Neural cell (in vitro differentiated cells): ENCODE measurements around the gene RNLS. TPM values are rescaled to one million over a fixed set of nuclear protein-coding genes. Genes with fewer than 3 reads are reported as not detected.

Experiments
- H2AFZ ChIP-seq: fragments of 200-600, 300-800 bp; sonication (generic), shearing (Covaris generic); 2 replicates; pipeline ENCODE4 v1.6.0; 2014; ENCODE audit warnings: low read depth, mild to moderate bottlenecking, antibody characterized with exemption, low read length, moderate library complexity
- H3F3A ChIP-seq: fragments of 200-600 bp; shearing (Covaris generic); 2 replicates; pipeline ENCODE4 v1.6.1; 2016; ENCODE audit warnings: mild to moderate bottlenecking, moderate library complexity, mixed read lengths, antibody characterized with exemption, low read length; ENCODE audit not compliant: insufficient read depth, poor library complexity, severe bottlenecking
- H3K27ac ChIP-seq: fragments of 200-600, 300-800 bp; sonication (generic), shearing (Covaris generic); 2 replicates; pipeline ENCODE4 v1.5.1; 2014; ENCODE audit warnings: mild to moderate bottlenecking, low read length, moderate library complexity
- H3K27me3 ChIP-seq: fragments of 300-800, 200-600 bp; sonication (generic), shearing (Covaris generic); 2 replicates; pipeline ENCODE4 v1.6.0; 2014; ENCODE audit warnings: mild to moderate bottlenecking, low read depth, low read length, moderate library complexity; ENCODE audit not compliant: insufficient read depth
- H3K36me3 ChIP-seq: fragments of 300-800, 200-600 bp; sonication (generic), shearing (Covaris generic); 2 replicates; pipeline ENCODE4 v1.5.1; 2014; ENCODE audit warnings: mild to moderate bottlenecking, antibody characterized with exemption, low read length, moderate library complexity; ENCODE audit not compliant: insufficient read depth
- H3K4me2 ChIP-seq: fragments of 300-800, 200-600 bp; sonication (generic), shearing (Covaris generic); 2 replicates; pipeline ENCODE4 v1.6.0; 2014; ENCODE audit warnings: mild to moderate bottlenecking, low read length
- H3K4me3 ChIP-seq: fragments of 300-800, 200-600 bp; sonication (generic), shearing (Covaris generic); 2 replicates; pipeline ENCODE4 v1.5.1; 2014; ENCODE audit warnings: mild to moderate bottlenecking, low read length, moderate library complexity
- H3K79me2 ChIP-seq: fragments of 200-600 bp; shearing (Covaris generic); replicated peaks from 2 replicates; pipeline ENCODE4 v1.6.0; 2014; ENCODE audit warnings: mild to moderate bottlenecking, low read length, moderate library complexity; ENCODE audit not compliant: insufficient read depth
- H3K9ac ChIP-seq: fragments of 300-800, 200-600 bp; sonication (generic), shearing (Covaris generic); 2 replicates; pipeline ENCODE4 v1.6.1; 2016; ENCODE audit warnings: mild to moderate bottlenecking, low read length, mixed read lengths
- H3K9me2 ChIP-seq: fragments of 200-600 bp; shearing (Covaris generic); 2 replicates; pipeline ENCODE4 v1.6.1; 2016; ENCODE audit warnings: mild to moderate bottlenecking, low read length, mixed read lengths; ENCODE audit not compliant: insufficient read depth
- H3K9me3 ChIP-seq: fragments of 200-600, 300-800 bp; sonication (generic), shearing (Covaris generic); 2 replicates; pipeline ENCODE4 v1.6.1; 2016; ENCODE audit warnings: mild to moderate bottlenecking, mixed run types, low read length, moderate library complexity, mixed read lengths
- H4K20me1 ChIP-seq: fragments of 200-600 bp; shearing (Covaris generic); 2 replicates; pipeline ENCODE4 v1.6.1; 2016; ENCODE audit warnings: mild to moderate bottlenecking, mixed run types; ENCODE audit not compliant: insufficient read depth
- CTCF ChIP-seq: fragments of 450-650 bp; IDR thresholded peaks from 2 replicates; pipeline ENCODE4 v1.5.1; 2014; ENCODE audit warnings: antibody characterized with exemption, mild to moderate bottlenecking, moderate library complexity; ENCODE audit not compliant: poor library complexity, severe bottlenecking
- EP300 ChIP-seq: fragments of 450-650 bp; conservative IDR thresholded peaks from 2 replicates; pipeline ENCODE4 v1.6.1; 2014; ENCODE audit warnings: antibody characterized with exemption, mild to moderate bottlenecking, moderate library complexity; ENCODE audit not compliant: poor library complexity, severe bottlenecking
- EZH2 ChIP-seq: fragments of 200-600, 300-800 bp; shearing (Covaris generic), sonication (generic); IDR thresholded peaks from 2 replicates; pipeline ENCODE4 v1.6.1; 2014; ENCODE audit warnings: antibody characterized with exemption, low read length, borderline replicate concordance, mild to moderate bottlenecking; ENCODE audit not compliant: insufficient read depth, poor library complexity, severe bottlenecking
- MXI1 ChIP-seq: fragments of 450-650 bp; conservative IDR thresholded peaks from 2 replicates; pipeline ENCODE4 v1.6.1; 2014; ENCODE audit warnings: antibody characterized with exemption, mild to moderate bottlenecking; ENCODE audit not compliant: poor library complexity, severe bottlenecking
- POLR2AphosphoS5 ChIP-seq: IDR thresholded peaks from 2 replicates; pipeline ENCODE4 v1.6.1; 2012
- RAD21 ChIP-seq: fragments of 450-650 bp; conservative IDR thresholded peaks from 2 replicates; pipeline ENCODE4 v1.6.1; 2014; ENCODE audit warnings: antibody characterized with exemption, mild to moderate bottlenecking, moderate library complexity
- REST ChIP-seq: IDR thresholded peaks from 2 replicates; pipeline ENCODE4 v1.6.1; 2012; ENCODE audit warnings: borderline replicate concordance
- SMC3 ChIP-seq: fragments of 450-650 bp; conservative IDR thresholded peaks from 2 replicates; pipeline ENCODE4 v1.6.1; 2014; ENCODE audit warnings: antibody characterized with exemption, mild to moderate bottlenecking, moderate library complexity; ENCODE audit not compliant: poor library complexity
- TAF1 ChIP-seq: IDR thresholded peaks from 2 replicates; pipeline ENCODE4 v1.6.1; 2012; ENCODE audit warnings: low read depth
- polyA plus RNA-seq: library from polyadenylated mRNA; depleted of rRNA; stranded (reverse); fragments of >200 nt; gene quantifications from 2 replicates; pipeline ENCODE4 v1.2.3, GENCODE V29; 2014

Gene RNLS
- polyA plus RNA-seq, 1 donor from 2014 or later: 0.20 TPM

- no peaks in the 10 kb centered on the region for H4K20me1 ChIP-seq
- no peak overlapping the region for H3K4me2 ChIP-seq
- no peak overlapping the region for H3K9ac ChIP-seq
- no peaks in the 10 kb centered on the region for H3K9me2 ChIP-seq
- H3K4me3 ChIP-seq: no peak overlapping the region
- no peak overlapping the region for H2AFZ ChIP-seq
- H3K36me3 ChIP-seq: no peaks in the 10 kb centered on the region
- no peak overlapping the region for H3K27ac ChIP-seq
- no peaks in the 10 kb centered on the region for H3K9me3 ChIP-seq
- H3K79me2 ChIP-seq: no peaks in the 10 kb centered on the region
- H3F3A ChIP-seq: no peaks in the 10 kb centered on the region
- no peak for TF ChIP-seq EP300
- no peaks in the 10 kb centered on the region for H3K27me3 ChIP-seq
Measured at GRCh38 chr10:88551246-88551645, 31.9 kb downstream of the RNLS start.

DNA sequence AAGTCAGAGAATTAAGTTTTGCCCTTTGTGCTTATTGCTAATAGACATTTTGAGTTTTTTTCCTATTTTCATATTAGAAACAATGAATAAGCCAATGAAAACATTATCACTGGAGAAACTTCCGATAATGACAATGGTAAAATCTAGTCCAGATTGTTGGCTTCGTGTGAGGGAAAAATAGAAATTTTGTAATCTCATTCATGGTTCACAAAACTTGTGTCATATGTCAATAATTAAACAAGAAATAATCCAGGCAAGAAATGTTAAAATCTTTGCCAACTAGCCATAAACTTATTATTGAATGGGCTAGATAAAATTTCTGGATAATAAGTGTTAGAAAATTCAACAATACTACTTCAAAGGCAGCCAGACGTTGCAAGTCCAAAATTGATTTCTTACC is 36.6 kb downstream of the RNLS start:
- H3K4me2 ChIP-seq: no peak overlapping the region
- H3K9me3 ChIP-seq: no peaks in the 10 kb centered on the region
- no peaks in the 10 kb centered on the region for H3K36me3 ChIP-seq
- H4K20me1 ChIP-seq: no peaks in the 10 kb centered on the region
- no peaks in the 10 kb centered on the region for H3K79me2 ChIP-seq
- no peak overlapping the region for H3K4me3 ChIP-seq
- H3K27ac ChIP-seq: no peak overlapping the region
- no peaks in the 10 kb centered on the region for H3K27me3 ChIP-seq
- no peaks in the 10 kb centered on the region for H3K9me2 ChIP-seq
- TF ChIP-seq RAD21 (no peak), CTCF (no peak), EZH2 (no peak), EP300 (no peak), POLR2AphosphoS5 (no peak), SMC3 (no peak), MXI1 (no peak), TAF1 (no peak), REST (no peak)
- no peak overlapping the region for H2AFZ ChIP-seq
- H3F3A ChIP-seq: no peaks in the 10 kb centered on the region
- H3K9ac ChIP-seq: no peak overlapping the region

DNA sequence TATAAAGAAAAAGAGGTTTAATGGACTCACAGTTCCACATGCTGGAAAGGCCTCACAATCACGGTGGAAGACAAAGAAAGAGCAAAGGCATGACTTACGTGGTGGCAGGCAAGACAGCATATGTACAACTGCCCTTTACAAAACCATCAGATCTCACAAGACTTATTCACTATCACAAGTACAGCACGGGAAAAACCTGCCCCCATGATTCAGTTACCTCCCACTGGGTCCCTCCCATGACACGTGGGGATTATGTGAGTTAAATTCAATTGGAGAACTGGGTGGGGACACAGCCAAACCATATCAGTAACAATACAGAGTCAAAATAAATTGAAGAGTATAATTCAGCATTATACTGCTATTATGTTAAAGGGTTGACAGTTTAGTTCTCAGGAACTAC is 37.8 kb downstream of the RNLS start:
- Histone ChIP-seq H2AFZ (no peak overlapping the region), H3K79me2 (no peaks in the 10 kb centered on the region), H3K4me3 (no peak overlapping the region), H3K4me2 (no peak overlapping the region), H3K27me3 (no peaks in the 10 kb centered on the region), H3K9ac (no peak overlapping the region), H3K9me3 (no peaks in the 10 kb centered on the region), H3K27ac (no peak overlapping the region), H3F3A (no peaks in the 10 kb centered on the region), H3K9me2 (no peaks in the 10 kb centered on the region), H3K36me3 (no peaks in the 10 kb centered on the region), H4K20me1 (no peaks in the 10 kb centered on the region)
- TF ChIP-seq CTCF: no peak
- TF ChIP-seq EZH2: no peak
- no peak for TF ChIP-seq MXI1
- TF ChIP-seq SMC3: no peak
- TF ChIP-seq EP300: no peak
- TF ChIP-seq TAF1: no peak
- TF ChIP-seq POLR2AphosphoS5: no peak
